Adipose tissue (tissue), 3 donors: Measurements from ENCODE around the gene SMIM15. TPM values are rescaled to one million over a fixed set of nuclear protein-coding genes. Genes with fewer than 3 reads are reported as not detected.
A peak's percentile ranks its signal among the peaks of the same experiment; 100 is the strongest.
"Not testable (repeated sequence)": the region's sequence is repeated elsewhere in the genome, so short reads cannot be mapped to it uniquely, and the experiment has no call there.

Experiments used
- H3K27ac ChIP-seq: one replicate; pipeline ENCODE4 v1.5.1; 2013; ENCODE audit warnings: low read depth, low read length
- WGBS, 3 donors: extraction: QIAGEN DNeasy Blood & Tissue Kit; methylation state at CpG; one replicate each; pipeline ENCODE4 v1.1.7; 2013; 5-methylcytosine and 5-hydroxymethylcytosine counted together
- polyA plus RNA-seq, 3 donors: library from polyadenylated mRNA; stranded (reverse); fragments of 200-250 nt; gene quantifications; one replicate each; pipeline ENCODE4 v1.2.3, GENCODE V29; 2013
- donor health status: healthy with polysubstance abuse.
- donor health status: Bipolar disorder and iron deficiency.
- donor health status: healthy.

The SMIM15 gene
- 10 to 100 TPM; 16.1 to 30.1 (median 19.6) TPM for polyA plus RNA-seq

DNA sequence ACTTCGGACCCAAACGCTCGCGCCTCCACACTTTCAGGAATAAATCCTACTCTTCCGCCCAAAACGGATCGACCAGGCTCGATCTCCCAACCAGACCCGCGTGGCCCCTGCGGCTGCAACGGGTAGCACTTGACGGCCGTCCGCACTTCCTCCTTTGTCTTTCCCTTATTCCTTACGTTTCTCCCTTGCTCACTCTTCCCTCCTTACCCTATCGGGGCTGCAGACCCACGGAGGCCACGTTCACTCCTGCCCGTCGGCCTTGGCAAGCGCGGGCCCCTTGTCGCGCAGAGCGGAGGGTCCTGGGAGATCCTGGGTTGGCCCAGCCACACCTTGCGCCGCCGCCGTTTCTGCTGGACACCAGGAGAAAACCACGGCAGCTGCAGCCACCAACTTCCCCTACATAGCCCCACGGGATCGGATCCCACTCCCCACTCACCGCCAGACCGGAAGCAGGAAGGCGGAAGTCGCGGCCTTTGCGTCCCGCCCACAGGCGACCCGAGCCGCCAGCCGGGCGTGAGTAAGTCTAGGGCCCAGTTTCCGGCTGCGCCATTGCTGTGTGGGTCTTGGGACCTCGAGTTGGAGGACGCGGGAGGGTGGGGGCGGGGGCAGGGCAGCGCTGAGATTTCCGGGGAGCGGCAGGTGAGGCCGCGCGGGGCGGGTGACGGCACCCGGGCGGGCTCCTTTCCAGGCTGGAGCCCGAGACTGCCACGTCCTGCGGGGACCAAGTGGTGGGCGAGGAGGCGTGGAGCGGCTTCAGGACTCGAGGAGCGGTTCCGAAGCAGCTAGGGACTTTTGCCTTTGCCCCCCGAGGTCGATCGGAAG lies at the start of gene SMIM15:
SMIM15 (minus strand) TSS at position 459 of the 822 bp plus-strand sequence. CDS start 2,297 bp downstream, outside the sequence.
- H3K27ac ChIP-seq, result peak within 1 kb of the TSS; percentile 68
- WGBS, 3 donors, result 0 to 2% (median 1%) methylated on average over 66 to 73 of the region's 73 CpGs

DNA sequence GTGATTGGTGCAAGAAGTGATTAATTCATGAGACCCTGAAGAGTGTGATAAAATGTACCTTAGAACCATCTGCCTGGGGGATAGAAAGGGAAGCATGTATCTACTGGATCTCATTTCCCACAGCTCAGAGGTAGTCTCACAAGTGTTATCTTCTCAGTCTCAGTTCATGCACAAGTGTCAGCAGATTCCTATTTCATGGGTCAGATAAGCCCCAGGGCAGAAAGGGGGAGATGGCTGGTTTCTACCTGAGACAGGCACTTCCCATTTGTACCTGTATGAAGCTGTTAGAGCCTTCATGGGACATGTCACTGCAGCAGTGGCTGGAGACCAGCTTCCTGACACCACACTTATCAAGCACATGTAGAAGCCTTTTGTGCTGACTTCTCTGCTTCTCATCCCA lies 45.6 kb upstream of the SMIM15 start:
- H3K27ac ChIP-seq, result no peak overlapping the region

GRCh38 chr5:61205013-61205412 lies 42.7 kb upstream of the SMIM15 start:
- H3K27ac ChIP-seq, result no peak overlapping the region
- 80 to 94% (median 92%) methylated on average over 5 of the region's 5 CpGs for WGBS, 3 donors

DNA sequence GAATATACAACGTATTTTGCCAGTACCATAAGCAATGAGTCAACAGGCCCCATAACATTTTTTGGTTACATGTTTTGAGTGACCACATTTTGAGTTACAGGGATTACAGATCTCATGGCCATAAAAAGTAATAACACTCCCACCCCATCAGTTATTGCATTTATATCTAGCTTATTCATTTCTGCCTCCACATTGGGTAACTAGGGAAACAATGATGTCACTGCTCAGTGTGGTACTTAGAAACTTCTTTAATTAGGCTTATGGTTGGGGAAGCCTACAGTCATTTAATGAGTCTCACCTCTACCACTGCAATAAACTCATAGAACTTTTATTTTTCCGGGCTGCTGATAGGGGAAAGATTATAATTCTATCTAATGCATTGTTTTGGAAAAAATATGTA lies 39.9 kb upstream of the SMIM15 start:
- no peak overlapping the region for H3K27ac ChIP-seq
- WGBS, 3 donors, result 88 to 93% (median 89%) methylated on average over 2 of the region's 2 CpGs

DNA sequence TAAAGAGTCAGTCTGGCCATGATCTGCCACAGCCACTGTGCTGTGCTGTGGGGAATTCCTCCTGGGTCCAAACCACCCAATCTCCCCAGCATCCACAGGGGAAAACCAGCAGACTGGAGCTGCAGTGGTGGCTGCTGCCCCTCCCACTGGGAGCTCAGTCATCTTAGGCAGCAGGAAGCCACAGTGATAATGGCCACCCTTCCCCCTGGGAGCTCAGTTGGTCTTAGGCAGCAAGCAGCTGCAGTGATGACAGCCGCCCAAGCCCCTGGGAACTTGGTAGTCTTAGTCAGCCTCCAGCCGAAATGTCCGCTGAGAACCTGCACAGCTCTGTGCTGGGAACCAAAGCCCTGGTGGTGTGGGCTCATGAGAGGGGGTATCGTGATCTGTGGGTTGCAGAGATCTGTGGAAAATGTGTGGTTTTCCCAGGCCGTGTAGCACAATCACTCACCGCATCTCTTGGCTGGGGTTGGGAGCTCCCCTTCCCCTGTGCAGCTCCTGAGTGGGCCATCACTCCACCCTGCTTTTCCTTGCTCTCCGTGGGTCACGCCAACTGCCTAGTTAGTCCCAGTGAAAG lies 38.4 kb upstream of the SMIM15 start:
- no peak overlapping the region for H3K27ac ChIP-seq
- WGBS, 3 donors, result 89 to 90% (median 90%) methylated on average over 8 of the region's 8 CpGs

DNA sequence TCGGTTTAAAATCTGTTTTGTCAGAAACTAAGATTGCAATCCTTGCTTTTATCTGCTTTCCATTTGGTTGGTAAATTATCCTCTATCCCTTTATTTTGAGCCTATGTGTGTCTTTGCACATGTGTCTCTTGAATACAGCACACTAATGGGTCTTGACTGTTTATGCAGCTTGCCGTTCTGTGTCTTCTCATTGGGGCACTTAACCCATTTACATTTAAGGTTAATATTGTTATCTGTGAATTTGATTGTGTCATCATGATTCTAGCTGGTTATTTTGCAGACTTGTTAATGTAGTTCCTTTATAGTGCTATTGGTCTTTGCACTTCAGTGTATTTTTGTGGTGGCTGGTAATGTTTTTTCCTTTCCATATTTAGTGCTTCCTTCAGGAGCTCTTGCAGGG lies 36.3 kb upstream of the SMIM15 start:
- WGBS, 3 donors, result 93 to 95% (median 94%) methylated on average over 2 of the region's 2 CpGs

GRCh38 chr5:61187826-61188225 lies 25.6 kb upstream of the SMIM15 start:
- 93 to 95% (median 93%) methylated on average over 2 of the region's 2 CpGs for WGBS, 3 donors
- not testable (repeated sequence) for H3K27ac ChIP-seq

More for the DNA sequence above, 36.3 kb upstream of the SMIM15 start:
- no peak overlapping the region for H3K27ac ChIP-seq

DNA sequence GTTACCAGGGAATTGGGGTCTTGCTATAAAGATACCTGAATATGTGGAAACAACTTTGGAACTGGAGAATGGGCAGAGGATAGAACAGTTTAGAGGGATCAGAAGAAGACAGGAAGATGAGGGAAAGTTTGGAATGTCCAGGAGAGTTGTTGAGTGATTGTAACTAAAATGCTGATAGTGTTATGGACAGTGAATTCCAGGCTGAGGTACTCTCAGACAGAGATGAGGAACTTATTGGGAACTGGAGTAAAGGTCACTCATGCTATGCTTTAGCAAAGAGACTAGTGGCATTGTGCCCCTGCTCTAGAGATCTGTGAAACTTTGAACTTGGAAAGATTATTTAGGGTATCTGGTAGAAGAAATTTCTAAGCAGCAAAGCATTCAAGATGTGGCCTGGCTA lies 25.1 kb upstream of the SMIM15 start:
- not testable (repeated sequence) for H3K27ac ChIP-seq

DNA sequence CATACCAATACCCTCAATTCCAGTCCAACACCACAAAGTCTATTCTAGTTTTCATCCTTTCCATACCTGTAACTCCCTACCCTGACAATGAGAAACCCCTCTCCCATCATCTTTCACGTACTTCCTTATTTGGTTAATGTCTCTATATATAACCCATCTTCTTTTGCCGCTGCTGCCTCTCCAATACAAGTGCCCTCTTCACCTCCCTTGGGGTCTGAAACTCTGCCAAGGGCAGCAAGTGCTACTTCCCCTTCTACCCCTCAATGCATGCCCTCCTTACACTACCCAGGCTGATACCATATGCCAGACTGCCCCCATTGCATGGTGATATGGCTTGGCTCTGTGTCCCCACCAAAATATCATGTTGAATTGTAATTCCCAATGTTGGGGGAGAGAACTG lies 24.4 kb upstream of the SMIM15 start:
- no peak overlapping the region for H3K27ac ChIP-seq
- WGBS, 3 donors, result 78 to 96% (median 85%) methylated on average over 2 of the region's 2 CpGs

GRCh38 chr5:61184708-61185107 lies 22.4 kb upstream of the SMIM15 start:
- WGBS, 3 donors, result 87 to 92% (median 90%) methylated on average over 2 of the region's 2 CpGs
- no peak overlapping the region for H3K27ac ChIP-seq

DNA sequence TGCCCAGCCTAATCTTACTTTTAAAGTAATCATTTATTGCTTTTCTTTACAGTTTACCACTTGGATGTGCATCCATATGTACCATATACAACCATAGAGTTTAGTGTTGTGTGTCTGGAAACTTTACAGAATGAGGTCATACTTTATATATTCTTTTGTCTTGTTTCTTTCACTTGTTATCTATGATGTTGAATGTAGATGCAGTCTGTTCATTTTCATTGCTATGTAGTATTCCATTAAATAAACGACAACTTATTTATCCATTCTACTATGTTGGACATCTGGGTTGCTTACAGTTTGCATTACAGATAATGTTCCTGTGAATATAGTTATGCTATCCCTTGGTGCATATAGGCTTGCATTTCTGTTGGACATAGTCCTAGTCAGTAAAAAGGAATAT lies 21.3 kb upstream of the SMIM15 start:
- H3K27ac ChIP-seq, result no peak overlapping the region
- 99 to 100% (median 100%) methylated on average over 1 of the region's 1 CpG for WGBS, 3 donors

GRCh38 chr5:61182449-61182848 lies 20.2 kb upstream of the SMIM15 start:
- H3K27ac ChIP-seq, result no peak overlapping the region
- 42 to 66% (median 51%) methylated on average over 2 of the region's 2 CpGs for WGBS, 3 donors

DNA sequence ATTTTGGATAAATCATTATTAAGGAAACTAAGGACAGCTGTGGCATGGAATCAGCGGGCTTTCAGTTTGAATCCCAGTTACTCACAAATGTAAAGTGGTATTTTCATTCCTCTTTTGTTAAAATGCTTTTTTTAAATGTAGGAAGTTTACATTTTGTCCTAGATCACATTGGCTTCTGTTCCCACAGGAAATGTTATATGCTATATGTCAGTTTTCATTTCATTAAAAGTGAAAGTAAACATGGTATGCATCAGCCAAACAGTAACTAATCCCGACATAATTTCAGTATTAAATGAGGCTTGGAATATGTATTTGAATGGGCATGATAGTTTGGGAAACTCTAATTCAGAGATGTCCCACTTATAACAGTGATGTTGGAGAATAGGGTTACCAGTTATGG lies 18.6 kb upstream of the SMIM15 start:
- H3K27ac ChIP-seq, result no peak overlapping the region
- 35 to 52% (median 39%) methylated on average over 2 of the region's 2 CpGs for WGBS, 3 donors

- 44 to 93% (median 89%) methylated on average over 4 of the region's 4 CpGs for WGBS, 3 donors
These were observed 16.4 kb upstream of the SMIM15 start for GRCh38 chr5:61178702-61179101.

DNA sequence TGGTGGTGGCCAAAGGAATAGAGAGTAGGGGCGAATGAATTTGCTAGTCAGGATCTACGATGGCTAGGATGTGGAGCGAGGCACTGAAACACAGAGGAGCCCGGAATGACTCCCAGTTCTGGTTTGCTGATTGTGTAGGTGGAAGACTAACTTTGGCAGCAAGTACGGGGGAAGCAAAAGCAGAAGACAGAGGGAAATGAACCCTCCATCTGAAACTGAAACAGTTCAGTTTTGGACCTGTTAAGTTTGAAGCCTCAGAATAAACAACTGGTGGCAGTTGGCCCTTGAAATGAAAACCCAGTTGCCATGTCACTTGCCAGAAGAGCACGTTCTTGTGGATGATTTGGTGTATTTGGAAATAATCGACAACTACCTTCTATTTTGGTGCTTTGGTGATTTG lies 15.4 kb upstream of the SMIM15 start:
- no peak overlapping the region for H3K27ac ChIP-seq
- WGBS, 3 donors, result 84 to 94% (median 88%) methylated on average over 7 of the region's 7 CpGs

More at GRCh38 chr5:61178702-61179101, 16.4 kb upstream of the SMIM15 start:
- no peak overlapping the region for H3K27ac ChIP-seq

GRCh38 chr5:61177070-61177469 lies 14.8 kb upstream of the SMIM15 start:
- WGBS, 3 donors, result 96 to 98% (median 96%) methylated on average over 3 of the region's 3 CpGs
- H3K27ac ChIP-seq, result no peak overlapping the region

GRCh38 chr5:61176631-61177030 lies 14.4 kb upstream of the SMIM15 start:
- 85 to 93% (median 91%) methylated on average over 3 of the region's 3 CpGs for WGBS, 3 donors
- H3K27ac ChIP-seq, result no peak overlapping the region

DNA sequence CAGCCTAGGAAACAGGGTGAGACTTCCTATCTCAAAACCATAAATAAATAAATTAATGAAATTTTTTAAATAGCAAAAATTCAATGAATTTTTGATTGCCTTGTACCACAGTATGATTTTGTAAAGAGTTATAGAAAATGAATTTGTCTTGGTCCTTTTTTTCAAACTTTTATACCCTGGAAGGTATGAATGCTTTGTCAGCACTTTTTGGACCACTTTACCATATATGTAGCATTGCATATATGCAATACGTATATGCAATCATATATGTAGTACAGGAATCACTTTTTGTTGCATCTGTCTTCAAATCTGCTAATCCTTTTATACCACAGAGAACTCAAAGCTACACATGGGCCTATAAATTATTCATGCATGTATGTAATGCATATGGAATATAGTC lies 9.2 kb upstream of the SMIM15 start:
- 88 to 97% (median 91%) methylated on average over 1 of the region's 1 CpG for WGBS, 3 donors
- no peak overlapping the region for H3K27ac ChIP-seq

DNA sequence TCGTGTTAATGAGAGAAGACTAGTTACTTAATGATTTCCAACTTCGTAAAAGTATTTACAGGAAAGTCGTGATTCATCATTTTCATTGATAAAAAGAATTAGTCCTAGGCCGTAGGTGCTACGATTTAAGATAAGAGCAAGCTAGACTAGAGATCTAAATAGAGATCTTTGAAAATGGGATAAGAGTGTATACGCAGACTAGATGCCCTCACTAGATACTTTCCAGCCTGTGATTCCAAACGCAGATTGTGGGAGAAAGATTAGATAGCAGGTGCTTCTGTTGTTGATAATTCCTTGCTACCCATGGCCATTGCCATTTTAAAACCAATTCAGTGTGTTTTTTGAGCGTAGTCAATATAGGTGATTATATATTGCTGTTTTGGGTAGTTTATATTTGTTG lies 6.7 kb upstream of the SMIM15 start:
- 65 to 92% (median 89%) methylated on average over 8 of the region's 8 CpGs for whole genome bisulfite sequencing, 3 donors

DNA sequence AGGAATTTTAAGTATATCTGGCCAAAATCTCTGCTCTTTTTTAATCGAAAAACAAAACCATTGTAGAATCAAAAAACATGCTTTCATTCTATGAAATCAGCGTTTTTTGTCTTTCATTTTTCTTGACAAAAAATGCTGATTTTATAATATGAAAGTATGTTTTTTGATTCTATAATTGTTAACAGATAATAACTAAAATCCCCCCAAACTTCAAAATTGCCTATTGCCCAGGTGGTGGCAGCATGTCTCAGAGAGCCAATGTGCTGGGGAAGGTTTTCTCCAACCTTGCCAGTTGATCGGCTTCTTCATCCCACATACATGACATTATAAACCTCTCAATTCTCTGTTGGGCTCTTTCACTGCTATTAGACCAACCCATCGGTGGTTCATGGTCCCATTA lies 5.1 kb upstream of the SMIM15 start:
- H3K27ac ChIP-seq, result no peak overlapping the region
- WGBS, 3 donors, result 37 to 60% (median 52%) methylated on average over 4 of the region's 4 CpGs

More for the DNA sequence above, 6.7 kb upstream of the SMIM15 start:
- H3K27ac ChIP-seq, result no peak overlapping the region
